HepG2 (cell line): Measurements from ENCODE around the gene INO80C. TPM values are rescaled to one million over a fixed set of nuclear protein-coding genes. Genes with fewer than 3 reads are reported as not detected.

Experiments
- polyA plus RNA-seq, 8 experiments: library from polyadenylated mRNA; depleted of rRNA in 3 of 8; stranded (reverse) in 7 of 8; unstranded in 1 of 8; fragments of >200 nt; fragmentation: Illumina TruSeq in 4 of 8; extraction: Trizol in 4 of 8; gene quantifications; 2 replicates each; pipeline versions ENCODE4 v1.2.1 to v1.2.3, GENCODE V29; 2011 to 2016; ENCODE audit warnings: low read depth in 4 of 8, missing spikeins in 1 of 8, mixed read lengths in 1 of 8; ENCODE audit not compliant: insufficient read depth in 1 of 8
- small RNA-seq, 3 experiments: library from RNA; depleted of rRNA; stranded (forward); fragments of <200 nt; gene quantifications; one replicate each; pipeline ENCODE3, GENCODE V24; 2012; ENCODE audit warnings: low read depth in 2 of 3, low replicate concordance in 1 of 3; ENCODE audit not compliant: insufficient read length in 3 of 3, insufficient read depth in 2 of 3
- total RNA-seq, 5 experiments: library from RNA; depleted of rRNA; stranded (reverse); fragments of >200 nt; fragmentation: Illumina TruSeq; extraction: Trizol; gene quantifications; 2 replicates each; pipeline ENCODE4 v1.2.3, GENCODE V29; 2016; ENCODE audit warnings: low read depth in 1 of 5

The INO80C gene
- total and polyA plus RNA-seq, 2 of the 13 experiments (the other 11 are each of a cell fraction or from before 2014, with no cell fraction given), result 8.2 to 15.4 TPM

Small RNA genes lying within 50 kb of the gene (small RNA-seq; reads per million reads assigned to genes)
- 0 reads per million in 3 experiments for gene AC007998.5

Other genes with a start within 250 kb of the INO80C start
- gene ZSCAN30, start 207.7 kb downstream of the INO80C start, total RNA-seq (2016; rRNA removed; fragmentation: Illumina TruSeq; extraction: Trizol), result 6.8 and 7.7 TPM in 2 replicates
- 7.4 and 8.2 TPM in 2 replicates for gene ZSCAN30, start 207.7 kb downstream of the INO80C start, polyA plus RNA-seq (2011; rRNA removed)
- 41.1 and 79.4 TPM in 2 replicates for gene ZNF24, start 153.5 kb downstream of the INO80C start, total RNA-seq (2016; rRNA removed; fragmentation: Illumina TruSeq; extraction: Trizol)
- 15.3 and 19.5 TPM in 2 replicates for gene ZNF24, start 153.5 kb downstream of the INO80C start, polyA plus RNA-seq (2011; rRNA removed)
- gene ZNF396, start 120.6 kb downstream of the INO80C start, total RNA-seq (2016; rRNA removed; fragmentation: Illumina TruSeq; extraction: Trizol), result 0.75 and 1.6 TPM in 2 replicates
- gene ZNF396, start 120.6 kb downstream of the INO80C start, polyA plus RNA-seq (2011; rRNA removed), result 0.25 and 0.47 TPM in 2 replicates
- gene GALNT1, start 83.8 kb upstream of the INO80C start, total RNA-seq (2016; rRNA removed; fragmentation: Illumina TruSeq; extraction: Trizol), result 100 and 101 TPM in 2 replicates
- gene GALNT1, start 83.8 kb upstream of the INO80C start, polyA plus RNA-seq (2011; rRNA removed), result 29.5 and 41.1 TPM in 2 replicates